ELF-1 (cell line): ENCODE data around the gene KCTD1.
A peak's percentile ranks its signal among the peaks of the same experiment; 100 is the strongest.

Experiments used
- DNase-seq: peaks from one replicate; pipeline ENCODE4 v3.0.0-alpha.2; 2016; ENCODE audit warnings: low read depth, low spot score

The KCTD1 gene

DNA sequence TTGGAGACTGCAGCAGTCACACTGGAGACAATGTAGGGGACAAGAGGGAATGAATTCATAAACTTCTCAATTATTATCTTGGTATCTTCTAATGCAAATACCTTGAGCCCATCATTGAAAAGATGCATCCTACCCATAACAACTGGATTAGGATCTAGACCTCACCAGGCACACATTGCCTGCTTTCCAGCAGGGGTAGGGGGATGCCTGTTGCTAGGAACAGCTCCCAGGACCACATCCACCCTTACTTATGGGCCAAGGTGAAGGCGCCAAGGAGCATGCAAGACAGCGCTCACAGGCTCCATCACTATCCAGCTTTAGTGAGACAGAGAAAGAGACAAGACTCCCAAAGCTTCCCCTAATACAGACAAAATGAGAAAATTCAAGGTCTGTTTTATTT is 24.4 kb downstream of the KCTD1 start:
- no peak for DNase-seq

DNA sequence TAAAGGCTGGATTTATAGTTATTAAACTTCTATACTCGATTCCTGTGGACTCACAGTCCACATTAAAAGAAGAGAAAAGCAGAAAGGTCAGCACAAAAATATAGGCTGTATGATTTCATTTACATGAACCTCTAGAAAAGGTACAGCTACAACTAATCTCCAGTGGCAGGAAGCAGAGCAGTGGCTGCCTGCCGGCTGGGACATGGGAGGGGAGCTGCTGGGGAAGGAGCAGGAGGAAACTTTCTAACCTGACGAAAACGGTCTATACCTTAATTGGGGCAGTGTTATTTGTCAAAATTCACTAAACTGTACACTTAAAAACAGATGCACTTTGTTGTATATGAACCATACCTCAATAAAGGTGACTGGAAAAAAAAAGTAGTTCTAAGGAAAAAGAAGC is 26.7 kb downstream of the KCTD1 start:
- no peak for DNase-seq

DNA sequence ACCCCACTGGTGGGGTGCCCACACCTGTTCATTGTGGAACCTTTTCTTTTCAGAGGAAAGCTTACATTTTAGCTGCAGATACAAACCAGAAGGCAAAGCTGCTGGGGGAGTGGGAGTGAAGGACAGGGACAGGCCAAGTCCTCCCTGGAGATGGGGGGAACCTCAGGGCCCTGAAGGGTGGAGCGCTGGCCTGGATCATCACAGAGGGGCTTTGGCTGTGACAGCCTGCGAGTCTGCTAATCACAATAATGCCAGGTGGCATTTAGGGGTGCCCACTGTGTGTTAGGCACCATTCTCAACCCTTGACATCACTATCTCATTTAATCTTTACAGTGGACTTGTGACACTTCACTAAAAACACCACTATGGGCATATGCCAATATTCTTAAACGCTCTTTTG is 27.4 kb downstream of the KCTD1 start:
- no peak for DNase-seq

DNA sequence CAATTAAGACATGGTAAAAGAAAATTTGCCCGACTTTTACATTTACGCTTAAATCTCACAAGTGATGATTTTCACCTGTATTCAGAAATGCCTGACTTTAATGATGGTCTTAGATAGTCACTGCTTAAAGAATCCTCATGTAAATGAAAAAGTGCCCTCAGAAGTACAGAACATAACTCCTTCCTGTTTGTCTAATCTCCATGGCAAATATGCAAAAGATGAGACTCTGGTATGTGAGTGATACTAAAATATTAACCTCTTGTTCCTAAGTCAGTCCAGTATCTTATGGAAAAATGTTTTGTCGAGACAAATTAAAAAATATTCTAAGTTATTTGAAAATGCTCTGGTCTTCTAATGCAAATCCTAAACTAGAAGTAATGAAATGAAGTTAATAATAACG is 29.2 kb downstream of the KCTD1 start:
- DNase-seq, result no peak

DNA sequence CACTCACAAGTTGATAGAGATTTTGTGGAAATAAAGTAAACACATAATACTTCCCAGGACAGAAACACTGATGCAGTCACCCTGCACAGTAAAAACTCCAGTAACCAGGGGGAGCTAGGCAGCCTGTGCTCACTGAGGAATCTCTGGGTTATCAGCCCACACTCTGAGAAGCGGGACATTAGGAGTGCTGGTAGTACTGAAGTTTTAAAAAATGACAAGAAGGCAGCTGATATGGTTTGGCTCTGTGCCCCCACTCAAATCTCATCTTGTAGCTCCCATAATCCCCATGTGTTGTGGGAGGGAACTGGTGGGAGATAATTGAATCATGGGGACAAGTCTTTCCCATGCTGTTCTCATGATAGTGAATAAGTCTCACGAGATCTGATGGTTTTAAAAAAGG is 31.4 kb downstream of the KCTD1 start:
- DNase-seq, result no peak

DNA sequence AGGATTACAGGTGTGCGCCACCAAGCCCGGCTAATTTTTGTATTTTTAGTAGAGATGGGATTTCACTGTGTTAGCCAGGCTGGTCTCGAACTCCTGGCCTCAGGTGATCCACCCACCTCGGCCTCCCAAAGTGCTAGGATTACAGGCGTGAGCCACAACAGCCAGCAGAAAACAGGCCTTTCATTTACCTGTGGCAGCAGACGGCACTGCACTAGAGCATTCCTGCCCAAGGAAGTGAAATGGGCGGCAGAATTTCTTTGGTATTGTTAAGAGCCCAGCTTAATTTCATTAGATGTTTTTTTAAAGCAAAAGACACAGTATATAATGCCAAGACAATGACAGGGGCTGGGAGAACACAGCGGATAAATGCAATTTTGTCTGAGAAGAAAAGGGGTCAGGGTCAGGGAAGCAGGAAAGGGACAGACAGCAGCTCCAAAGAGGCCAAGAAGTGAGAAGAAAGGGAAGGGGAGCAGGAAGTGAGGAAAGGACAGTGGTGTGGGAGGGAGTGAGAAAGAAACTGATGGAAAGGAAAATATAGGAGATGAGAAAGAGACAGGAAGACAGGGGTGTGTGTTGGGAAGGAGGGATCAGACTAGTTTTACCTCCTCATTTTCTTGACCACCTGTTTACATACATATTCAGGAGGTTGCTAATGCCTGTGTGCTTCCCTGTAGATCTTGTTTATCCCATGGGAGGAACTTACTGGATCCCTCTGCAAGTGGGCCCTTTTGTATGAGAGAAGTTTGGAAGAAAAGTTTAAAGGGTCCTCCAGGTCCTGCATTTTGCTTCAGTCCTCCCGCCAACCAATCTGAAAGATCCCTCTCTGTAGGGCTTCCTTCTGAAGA is 32.5 kb downstream of the KCTD1 start:
- no peak for DNase-seq

DNA sequence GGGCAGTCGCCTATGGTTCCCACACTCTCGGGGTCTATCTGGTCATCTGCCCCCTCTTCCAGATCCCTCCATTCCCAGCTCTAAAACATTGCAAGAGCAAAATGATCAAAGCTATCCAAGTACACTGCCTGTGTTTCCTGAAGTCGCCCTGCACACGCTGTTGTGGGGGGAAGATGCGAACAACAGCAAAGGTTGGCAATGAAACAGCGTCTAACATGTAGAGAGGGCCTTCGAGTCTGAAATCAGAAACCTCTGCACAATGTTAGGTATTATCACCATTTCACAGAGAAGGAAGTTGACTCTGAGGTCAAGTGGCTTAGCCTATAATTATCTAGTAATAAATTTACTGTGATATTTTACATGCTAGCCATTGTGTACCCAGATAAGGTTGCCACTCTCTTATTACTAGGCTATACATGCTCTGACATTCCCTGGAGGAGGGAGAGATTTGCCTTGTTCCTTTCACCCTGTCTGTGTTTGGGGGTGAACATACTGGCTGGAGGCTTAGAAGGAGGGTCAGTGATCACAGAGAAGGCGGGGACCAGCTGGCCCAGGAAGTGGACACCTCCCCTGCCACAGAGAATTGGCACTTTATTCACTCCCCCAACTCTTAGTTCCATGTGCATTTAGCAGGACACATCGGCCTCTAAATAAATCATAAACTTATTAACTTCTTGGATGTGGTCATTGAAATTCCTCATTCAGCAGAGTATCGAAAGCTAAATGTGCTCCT is 36.8 kb downstream of the KCTD1 start:
- DNase-seq, result no peak

DNA sequence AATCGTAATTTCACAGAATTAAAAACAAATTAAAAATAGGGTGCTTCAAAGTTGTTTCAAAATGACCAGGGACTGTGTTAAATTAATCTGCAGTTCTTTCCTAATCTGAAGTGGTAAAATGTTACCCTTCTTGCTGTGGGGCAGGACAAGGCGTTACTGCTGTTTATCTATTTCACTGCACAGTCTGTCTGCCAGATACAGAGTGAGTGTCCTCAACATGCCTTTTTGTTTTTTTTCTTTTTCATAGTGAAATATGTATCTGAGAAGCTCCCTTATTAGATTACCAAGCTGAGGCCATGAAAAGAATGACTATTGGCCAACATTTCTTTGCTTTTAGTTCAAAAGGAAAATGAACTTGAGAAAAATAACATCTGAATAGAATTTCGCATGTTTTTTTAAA is 38.0 kb downstream of the KCTD1 start:
- no peak for DNase-seq

DNA sequence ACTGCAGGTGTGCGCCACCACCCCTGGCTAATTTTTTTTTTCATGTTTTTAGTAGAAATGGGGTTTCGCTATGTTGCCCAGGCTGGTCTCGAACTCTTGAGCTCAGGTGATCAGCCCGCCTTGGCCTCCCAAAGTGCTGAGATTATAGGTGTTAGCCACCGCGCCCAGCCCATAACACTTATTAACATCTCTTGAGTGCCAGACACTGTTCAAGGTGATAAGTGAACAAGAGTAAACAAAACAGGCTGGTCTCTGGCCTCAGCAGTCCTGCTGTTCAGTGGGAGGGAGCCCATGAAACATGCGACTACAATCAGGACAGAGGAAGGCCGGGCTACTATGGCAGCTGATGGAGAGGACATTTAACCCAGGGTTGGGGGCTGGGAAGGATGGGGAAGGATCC is 42.3 kb downstream of the KCTD1 start:
- DNase-seq, result no peak

DNA sequence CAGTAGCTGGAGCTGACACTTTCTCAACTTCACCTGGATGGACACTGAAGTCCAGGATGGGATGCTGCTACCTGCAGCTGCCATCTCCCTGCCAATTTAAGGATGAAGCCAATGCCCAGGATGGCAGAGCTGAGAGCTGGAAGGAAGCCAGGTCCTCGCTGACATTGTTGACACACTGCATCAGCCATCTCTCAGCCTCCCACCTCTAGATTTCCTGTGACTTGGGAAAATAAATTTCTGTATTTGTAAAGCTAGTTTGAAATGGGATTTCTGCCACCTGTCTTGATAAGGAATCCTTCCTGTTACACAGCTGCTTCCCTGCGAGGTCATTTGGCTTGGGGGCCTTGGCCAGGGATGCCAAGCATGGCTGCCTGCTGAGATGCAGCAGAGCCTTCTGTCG is 43.5 kb downstream of the KCTD1 start:
- DNase-seq, result no peak

DNA sequence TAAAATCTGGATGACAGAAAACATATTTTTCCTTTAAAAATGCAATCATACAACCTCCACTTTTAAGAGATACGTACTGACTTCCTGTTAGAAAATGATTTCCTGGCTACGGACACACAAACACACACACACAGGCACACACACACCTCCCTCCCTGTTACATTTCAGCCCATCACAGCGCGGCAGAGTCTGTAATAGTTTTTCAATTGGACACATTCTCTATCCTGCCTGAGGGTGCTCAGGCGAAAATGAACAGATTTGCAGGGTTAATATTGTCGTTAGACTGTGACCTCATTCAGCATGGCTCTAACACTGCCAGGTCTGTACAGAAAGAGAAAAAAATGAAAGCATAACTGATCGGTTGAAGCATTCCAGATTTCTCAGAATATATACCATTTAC is 45.0 kb downstream of the KCTD1 start:
- DNase-seq, result no peak

DNA sequence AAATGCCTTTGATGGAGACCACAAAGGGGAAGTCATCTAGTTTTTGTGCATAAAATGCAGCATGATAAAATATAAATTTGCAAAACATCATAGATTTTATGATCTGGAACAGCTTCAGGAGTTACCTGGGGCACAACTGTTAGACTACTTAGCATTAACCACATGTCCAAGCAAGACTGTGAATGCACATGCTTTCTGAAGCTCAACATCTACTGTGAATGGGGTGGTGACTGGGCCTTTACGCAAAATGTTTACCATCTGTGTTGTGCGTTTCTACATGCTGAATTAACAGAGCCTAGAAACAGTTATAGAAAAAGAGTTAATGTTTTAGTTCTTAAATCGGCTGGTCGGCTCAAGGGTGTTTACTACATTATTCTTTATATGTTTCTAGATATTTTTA is 45.5 kb downstream of the KCTD1 start:
- no peak for DNase-seq

DNA sequence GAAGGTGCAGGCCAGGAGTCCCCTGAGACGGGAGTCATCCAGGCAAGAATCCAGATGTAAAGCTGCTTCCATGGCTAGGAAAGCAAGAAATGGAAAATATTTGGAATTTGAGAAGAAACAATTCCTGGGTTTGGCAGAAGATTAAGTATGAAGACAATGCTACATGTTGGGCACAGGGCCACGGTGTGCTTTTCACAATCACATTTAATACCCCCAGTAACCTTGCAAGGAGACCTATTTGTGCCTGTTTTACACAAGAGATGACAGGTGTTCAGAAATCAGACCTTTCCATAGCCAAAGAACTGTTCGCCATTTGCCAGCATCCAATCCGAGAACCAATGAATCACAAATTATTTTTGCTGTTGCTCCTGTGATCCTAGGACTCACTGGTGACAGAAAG is 50.5 kb downstream of the KCTD1 start:
- no peak for DNase-seq

DNA sequence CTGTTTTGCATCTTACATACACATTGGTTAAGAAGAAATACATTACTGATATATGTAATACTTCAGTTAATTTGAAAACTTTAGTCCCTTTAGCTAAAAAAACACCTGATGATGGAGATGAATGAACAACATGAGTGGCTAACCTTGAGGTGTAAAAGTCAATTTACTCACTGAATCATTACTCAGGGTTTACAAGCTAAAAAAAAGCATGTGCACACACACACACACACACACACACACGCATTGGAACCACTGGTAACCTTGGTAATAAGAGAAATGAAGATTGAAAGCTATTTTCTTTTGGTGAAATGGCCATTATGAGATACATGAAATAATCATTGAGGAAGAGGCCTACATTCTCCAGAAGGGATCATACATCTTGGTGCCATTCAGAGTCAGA is 51.8 kb downstream of the KCTD1 start:
- DNase-seq, result no peak

DNA sequence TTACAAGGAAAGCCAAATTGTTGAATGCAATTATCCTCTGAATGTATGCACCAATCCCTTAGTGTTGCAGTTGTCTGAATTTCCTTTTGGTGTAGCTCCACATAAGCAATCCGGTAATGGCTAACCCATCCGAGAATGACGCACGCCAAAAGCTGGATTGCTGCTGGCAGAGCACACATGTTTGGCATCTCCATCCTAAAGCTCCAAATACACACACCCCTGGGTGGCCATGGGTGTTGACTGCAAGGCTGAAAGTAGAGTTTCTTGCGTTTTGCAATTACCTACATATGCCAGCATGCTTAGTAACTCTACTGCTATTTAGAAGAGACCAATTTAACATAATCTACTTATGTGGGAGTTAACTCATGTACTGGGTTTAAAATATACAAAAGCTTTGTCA is 53.1 kb downstream of the KCTD1 start:
- DNase-seq, result no peak

DNA sequence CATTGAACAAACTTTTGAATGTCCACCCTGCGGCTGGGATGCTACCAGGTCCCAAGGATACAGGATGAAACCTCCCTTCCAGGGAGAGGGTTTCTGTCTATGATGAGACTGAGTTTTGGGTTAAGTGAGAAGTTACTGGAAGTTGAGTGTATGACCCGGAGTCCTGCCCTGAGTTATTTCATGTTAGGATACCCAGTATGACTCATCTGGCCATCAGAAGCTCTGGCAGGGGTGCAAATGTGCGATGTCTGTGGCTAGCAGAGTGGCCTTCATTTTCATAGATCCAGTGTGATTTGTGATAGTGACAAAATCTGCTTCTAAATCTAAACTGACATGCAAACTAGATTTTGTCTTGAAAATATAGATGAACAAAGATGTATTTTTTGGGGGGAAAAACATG is 55.3 kb downstream of the KCTD1 start:
- DNase-seq, result no peak

DNA sequence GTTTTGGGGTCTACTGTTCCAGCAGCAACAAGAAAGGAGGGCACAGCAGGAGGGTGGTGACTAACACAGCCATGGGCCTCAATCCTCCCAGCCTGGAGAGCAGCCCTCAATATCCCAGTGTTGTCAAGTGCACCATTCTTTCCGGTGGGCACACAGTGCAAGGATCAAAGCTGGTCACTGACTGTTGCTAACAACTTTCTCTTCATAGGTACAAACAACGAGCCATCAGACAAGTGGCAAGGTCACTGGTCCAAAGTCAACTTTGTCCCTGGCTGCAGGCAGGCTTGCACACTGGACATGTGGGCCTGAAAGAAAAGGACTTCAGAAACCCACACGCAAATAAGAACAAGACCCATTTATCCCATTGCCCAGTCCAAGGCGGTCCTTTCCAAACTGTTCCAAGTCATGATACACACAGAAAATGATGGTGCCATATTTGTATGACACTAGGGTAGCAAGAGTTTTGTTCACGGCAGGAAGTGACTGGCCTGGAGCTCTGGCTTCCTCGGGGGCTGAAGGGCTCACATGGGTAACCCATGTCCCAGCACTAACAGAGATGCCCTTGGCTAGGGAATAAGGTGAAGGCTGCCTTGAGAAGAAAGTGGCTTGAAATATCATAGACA is 57.0 kb downstream of the KCTD1 start:
- DNase-seq, result no peak

DNA sequence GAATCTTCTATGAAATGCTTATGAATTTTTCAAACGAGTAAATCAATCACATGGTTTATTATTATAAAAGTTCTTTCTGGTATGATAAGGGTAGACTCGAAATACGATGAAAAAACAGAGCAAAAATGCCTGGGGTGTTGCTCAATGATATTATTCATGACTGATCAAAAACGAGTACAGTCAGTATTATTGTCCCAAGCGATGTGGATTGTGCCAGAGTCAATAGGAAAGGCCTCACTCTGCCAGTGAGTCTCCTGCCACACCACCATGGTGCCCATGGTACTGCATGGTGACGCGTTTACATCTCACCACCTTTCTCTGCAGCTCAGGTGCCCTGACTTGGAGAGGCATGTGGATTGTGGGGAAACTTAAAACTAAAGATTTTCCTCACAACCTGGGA is 58.5 kb downstream of the KCTD1 start:
- no peak for DNase-seq

DNA sequence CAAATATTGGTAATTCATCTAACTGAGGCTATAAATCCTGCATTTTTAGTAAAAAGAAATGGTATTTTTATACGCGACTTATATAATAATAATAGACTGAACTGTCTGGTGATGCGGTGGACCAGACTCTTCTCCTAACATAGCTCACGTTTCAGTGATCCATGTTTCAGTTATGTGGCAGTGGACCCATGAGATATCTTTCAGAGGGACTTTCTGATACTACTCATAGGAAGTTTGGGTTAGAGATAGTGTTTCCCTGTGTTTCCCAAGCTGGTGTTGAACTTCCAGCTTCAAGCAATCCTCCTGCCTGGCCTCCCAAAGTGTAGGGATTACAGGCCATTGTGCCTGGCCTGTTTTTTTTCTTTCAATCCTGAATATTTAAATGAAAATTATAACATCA is 59.2 kb downstream of the KCTD1 start:
- DNase-seq, result no peak

DNA sequence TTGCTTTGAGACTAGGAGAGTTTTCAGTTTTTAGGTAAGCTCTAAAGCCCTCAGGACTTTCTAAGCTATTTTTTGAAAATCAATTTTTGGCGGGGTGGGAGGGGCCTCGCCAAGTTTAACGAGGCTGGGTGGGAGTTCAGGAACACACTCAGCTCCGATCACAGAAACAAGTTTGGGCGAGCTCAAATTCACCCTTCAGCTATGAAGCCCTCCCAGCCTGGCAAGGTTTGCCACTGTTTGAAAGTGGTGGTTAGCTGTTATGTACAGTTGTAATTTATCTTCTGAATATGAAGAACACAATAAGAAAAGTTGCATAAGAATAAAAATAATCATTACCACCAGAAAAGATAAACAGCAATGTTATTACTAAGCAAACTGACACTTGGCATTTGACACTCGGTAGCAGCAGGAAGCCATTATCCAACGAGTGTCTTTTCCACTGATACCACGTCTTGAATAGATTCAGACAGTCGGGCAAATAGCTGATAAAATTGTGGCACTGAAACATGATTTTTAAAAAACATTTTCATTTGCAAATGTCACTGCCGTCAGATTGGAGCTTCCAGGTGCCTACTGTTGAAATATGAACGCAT is 59.8 kb downstream of the KCTD1 start:
- no peak for DNase-seq

DNA sequence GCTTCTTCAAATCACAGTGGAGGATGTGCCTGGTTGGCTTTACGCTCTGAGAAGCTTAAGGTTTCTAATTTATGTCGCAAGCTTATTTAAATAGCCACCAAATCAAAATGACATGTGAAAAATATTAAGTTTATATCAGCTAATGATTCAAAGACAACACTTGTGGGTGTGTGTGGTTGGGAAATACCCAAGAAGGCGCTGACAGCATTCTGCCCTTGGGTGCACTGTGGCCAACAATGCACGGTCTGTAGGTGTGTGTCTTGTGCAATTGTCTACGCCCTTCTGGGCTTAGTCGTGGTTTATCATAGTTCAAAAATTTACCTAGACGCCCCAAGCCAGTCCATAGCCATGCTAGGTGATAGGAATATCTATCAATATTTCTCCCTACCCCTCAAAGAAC is 60.9 kb downstream of the KCTD1 start:
- DNase-seq, result no peak

DNA sequence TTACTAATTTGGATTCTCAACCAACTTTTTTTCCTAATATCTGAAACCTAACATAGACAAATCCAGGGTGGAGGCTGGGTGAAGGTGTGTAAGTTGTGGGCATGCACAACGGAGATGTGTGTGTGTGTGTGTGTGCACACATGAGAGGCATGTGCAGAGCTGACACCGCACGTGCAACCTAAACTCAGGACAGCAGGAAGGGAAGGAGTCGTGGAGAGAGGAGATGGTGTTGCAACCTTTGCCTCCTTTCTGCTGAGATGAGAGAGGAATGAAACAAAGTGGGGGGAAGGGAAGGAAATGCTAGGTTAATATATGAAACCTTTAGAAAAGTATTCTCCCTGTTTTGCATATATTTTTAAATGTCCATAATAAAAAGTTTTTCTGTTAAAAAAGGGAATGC is 64.7 kb downstream of the KCTD1 start:
- DNase-seq, result no peak

DNA sequence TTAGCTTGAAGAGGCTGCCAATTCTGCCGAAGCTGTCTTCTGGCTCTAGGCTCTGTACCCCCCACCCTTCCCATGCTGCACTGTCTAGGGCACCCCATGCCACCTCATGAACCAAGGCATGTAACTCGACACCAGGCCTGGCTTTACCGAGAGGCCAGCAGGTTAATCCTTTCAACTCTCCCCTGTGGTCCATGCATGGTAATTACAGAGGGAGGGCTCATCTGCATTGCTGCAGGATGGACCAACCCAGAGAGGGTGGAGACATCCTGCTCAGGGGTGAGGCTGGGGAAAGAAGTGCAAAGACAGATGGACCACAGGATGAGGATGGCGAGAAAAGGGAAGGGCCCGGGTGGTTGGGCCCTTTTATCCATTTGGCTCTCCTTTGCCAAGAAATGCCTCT is 65.8 kb downstream of the KCTD1 start:
- DNase-seq, result peak; percentile 56
